ENCODE measurements around the gene NMRAL1.

Gene NMRAL1

GRCh38 chr16:4520913-4521312, 46.5 kb upstream of the NMRAL1 start:
- Histone ChIP-seq H4K20me1 (ENCODE audit: insufficient read depth, low read length) (no peaks in the 10 kb centered on the region), H3K4me1 (ENCODE audit: insufficient read depth, low read length, severe bottlenecking) (no peaks in the 10 kb centered on the region), H2AFZ (ENCODE audit: low read length) (no peak overlapping the region), H3K9me2 (ENCODE audit: low read depth, low read length) (no peaks in the 10 kb centered on the region), H3K79me2 (ENCODE audit: insufficient read depth, low read length) (no peaks in the 10 kb centered on the region), H3K9ac (ENCODE audit: low read length) (no peak overlapping the region), H3K9me3 (ENCODE audit: low read length) (no peaks in the 10 kb centered on the region), H3F3A (ENCODE audit: insufficient read depth, low read length) (no peaks in the 10 kb centered on the region), H3K4me2 (ENCODE audit: low read length) (no peak overlapping the region), H3K27ac (ENCODE audit: low read depth, low read length, poor library complexity, severe bottlenecking) (no peak overlapping the region), H3K36me3 (ENCODE audit: insufficient read depth, low read length) (no peaks in the 10 kb centered on the region), H3K27me3 (ENCODE audit: insufficient read depth, low read length) (no peaks in the 10 kb centered on the region), H3K4me3 (ENCODE audit: low read depth, low read length, poor library complexity, severe bottlenecking) (no peak overlapping the region)
- TF ChIP-seq EZH2 (IDR thresholded peaks at IDR 0.05; ENCODE audit: borderline replicate concordance, low read length) (no peak), CTCF (IDR thresholded peaks at IDR 0.05; ENCODE audit: low read length) (no peak)

DNA sequence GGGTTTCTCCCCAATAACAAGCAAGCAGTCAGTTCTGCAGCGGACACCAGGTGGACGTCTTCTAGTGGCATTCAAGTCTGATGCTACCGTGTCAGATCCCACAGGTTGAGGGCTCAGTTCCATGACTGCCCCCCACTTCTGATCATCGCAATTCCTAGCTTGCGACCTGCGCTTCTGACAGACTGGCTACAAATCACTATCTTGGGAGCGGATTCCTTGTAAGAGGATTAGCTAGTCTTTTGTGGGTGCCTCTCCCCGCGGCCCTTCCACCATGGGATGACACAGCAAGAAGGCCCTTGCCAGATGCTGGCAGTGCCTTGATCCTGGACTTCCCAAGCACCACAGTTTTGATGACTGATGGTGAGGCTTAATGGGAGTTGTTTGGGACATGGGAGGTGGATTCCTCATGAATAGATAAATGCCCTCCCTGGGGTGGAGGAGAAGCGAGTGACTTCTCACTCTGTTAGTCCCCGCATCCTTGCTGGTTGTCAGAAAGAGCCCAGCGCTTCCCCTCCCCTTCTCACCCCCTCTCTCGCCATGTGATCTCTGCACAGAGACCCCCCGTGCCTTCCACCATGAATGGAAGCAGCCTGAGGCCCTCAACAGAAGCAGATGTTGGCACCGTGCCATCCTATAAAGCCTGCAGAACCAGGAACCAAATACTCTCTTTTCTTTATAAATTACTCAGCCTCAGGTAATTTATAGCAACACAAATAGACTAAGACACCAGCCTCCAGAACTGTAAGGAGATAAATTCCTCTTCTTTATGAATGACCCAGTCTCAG, 45.0 kb upstream of the NMRAL1 start:
- H2AFZ ChIP-seq (ENCODE audit: low read length): no peak overlapping the region
- H3K4me1 ChIP-seq (ENCODE audit: insufficient read depth, low read length, severe bottlenecking): no peaks in the 10 kb centered on the region
- no peaks in the 10 kb centered on the region for H3K27me3 ChIP-seq (ENCODE audit: insufficient read depth, low read length)
- H3F3A ChIP-seq (ENCODE audit: insufficient read depth, low read length): no peaks in the 10 kb centered on the region
- H3K79me2 ChIP-seq (ENCODE audit: insufficient read depth, low read length): no peaks in the 10 kb centered on the region
- TF ChIP-seq CTCF (IDR thresholded peaks at IDR 0.05; ENCODE audit: low read length) (no peak), EZH2 (IDR thresholded peaks at IDR 0.05; ENCODE audit: borderline replicate concordance, low read length) (no peak)
- H3K27ac ChIP-seq (ENCODE audit: low read depth, low read length, poor library complexity, severe bottlenecking): no peak overlapping the region
- H3K9me2 ChIP-seq (ENCODE audit: low read depth, low read length): no peaks in the 10 kb centered on the region
- H3K4me3 ChIP-seq (ENCODE audit: low read depth, low read length, poor library complexity, severe bottlenecking): no peak overlapping the region
- H4K20me1 ChIP-seq (ENCODE audit: insufficient read depth, low read length): no peaks in the 10 kb centered on the region
- H3K36me3 ChIP-seq (ENCODE audit: insufficient read depth, low read length): no peaks in the 10 kb centered on the region
- H3K9ac ChIP-seq (ENCODE audit: low read length): no peak overlapping the region
- no peak overlapping the region for H3K4me2 ChIP-seq (ENCODE audit: low read length)
- H3K9me3 ChIP-seq (ENCODE audit: low read length): no peaks in the 10 kb centered on the region

- Histone ChIP-seq H3K27ac (ENCODE audit: low read depth, low read length, poor library complexity, severe bottlenecking) (no peak overlapping the region), H3K4me2 (ENCODE audit: low read length) (no peak overlapping the region), H3K9me3 (ENCODE audit: low read length) (no peaks in the 10 kb centered on the region), H3K36me3 (ENCODE audit: insufficient read depth, low read length) (peaks cover 1% of the 10 kb centered on the region; the same call in 1 of the 2 replicates), H3K4me1 (ENCODE audit: insufficient read depth, low read length, severe bottlenecking) (no peaks in the 10 kb centered on the region), H3K27me3 (ENCODE audit: insufficient read depth, low read length) (no peaks in the 10 kb centered on the region), H3K4me3 (ENCODE audit: low read depth, low read length, poor library complexity, severe bottlenecking) (no peak overlapping the region), H2AFZ (ENCODE audit: low read length) (no peak overlapping the region), H3F3A (ENCODE audit: insufficient read depth, low read length) (no peaks in the 10 kb centered on the region), H3K79me2 (ENCODE audit: insufficient read depth, low read length) (no peaks in the 10 kb centered on the region), H3K9ac (ENCODE audit: low read length) (no peak overlapping the region), H3K9me2 (ENCODE audit: low read depth, low read length) (no peaks in the 10 kb centered on the region), H4K20me1 (ENCODE audit: insufficient read depth, low read length) (no peaks in the 10 kb centered on the region)
- TF ChIP-seq CTCF (IDR thresholded peaks at IDR 0.05; ENCODE audit: low read length) (peak; percentile 87), EZH2 (IDR thresholded peaks at IDR 0.05; ENCODE audit: borderline replicate concordance, low read length) (no peak)
Measured at GRCh38 chr16:4517812-4518680, 43.6 kb upstream of the NMRAL1 start.

Data from OCI-LY1 (cell line).